OCI-LY7 (cell line): ENCODE measurements around the gene SLC38A9. TPM values are rescaled to one million over a fixed set of nuclear protein-coding genes. Genes with fewer than 3 reads are reported as not detected.

Experiments used
- BruUV-seq: library from RNA; stranded (reverse); fragments of 400-500 nt; replicated peaks from 2 replicates; lab custom pipeline; 2021; lab: Mats Ljungman, UMichigan
- CTCF ChIA-PET: fragments of 300-600 bp; sonication (Branson Sonifier 250); formaldehyde crosslinking; loops from one replicate; lab custom pipeline; 2022; ENCODE audit warnings: antibody characterized with exemption; ENCODE audit not compliant: unreplicated experiment; lab: Charles Lee
- POLR2A ChIA-PET: fragments of 300-600 bp; sonication (Branson Sonifier 250); formaldehyde crosslinking; loops from one replicate; lab custom pipeline; 2022; ENCODE audit warnings: antibody characterized with exemption; lab: Charles Lee
- DNase-seq: peaks from one replicate; pipeline ENCODE4 v3.0.0-alpha.2; 2015; ENCODE audit warnings: low spot score
- H2AFZ ChIP-seq: fragments of 200-600 bp; sonication (generic), shearing (Covaris generic); 2 replicates; pipeline ENCODE4 v1.6.1; 2014; ENCODE audit warnings: mild to moderate bottlenecking, antibody characterized with exemption, low read length, moderate library complexity
- H3K27ac ChIP-seq: fragments of 200-600 bp; sonication (generic); 2 replicates; pipeline ENCODE4 v1.5.1; 2014; ENCODE audit warnings: mixed run types, low read depth, mild to moderate bottlenecking, moderate library complexity, low read length, inconsistent platforms; ENCODE audit not compliant: poor library complexity, severe bottlenecking
- H3K36me3 ChIP-seq: fragments of 200-600 bp; sonication (generic); 2 replicates; pipeline ENCODE4 v1.6.1; 2014; ENCODE audit warnings: mild to moderate bottlenecking, antibody characterized with exemption, low read length, moderate library complexity, mixed read lengths; ENCODE audit not compliant: insufficient read depth
- H3K4me1 ChIP-seq: fragments of 200-600 bp; sonication (generic); 2 replicates; pipeline ENCODE4 v1.5.1; 2014; ENCODE audit warnings: mild to moderate bottlenecking, low read length; ENCODE audit not compliant: insufficient read depth, poor library complexity, severe bottlenecking
- H3K4me2 ChIP-seq: fragments of 200-600 bp; sonication (generic); 2 replicates; pipeline ENCODE4 v1.6.1; 2014; ENCODE audit warnings: mild to moderate bottlenecking, low read length
- H3K4me3 ChIP-seq: fragments of 200-600 bp; sonication (generic); 2 replicates; pipeline ENCODE4 v1.5.1; 2014; ENCODE audit warnings: mild to moderate bottlenecking, low read depth, low read length; ENCODE audit not compliant: poor library complexity, severe bottlenecking
- H3K79me2 ChIP-seq: fragments of 200-600 bp; sonication (generic); 2 replicates; pipeline ENCODE4 v1.6.1; 2016; ENCODE audit warnings: low read depth, mild to moderate bottlenecking, low read length, moderate library complexity, mixed read lengths; ENCODE audit not compliant: insufficient read depth
- H3K9me2 ChIP-seq: fragments of 200-600 bp; sonication (generic); 2 replicates; pipeline ENCODE4 v1.6.1; 2016; ENCODE audit warnings: mild to moderate bottlenecking, low read length, mixed read lengths; ENCODE audit not compliant: insufficient read depth
- H3K9me3 ChIP-seq: fragments of 200-600 bp; sonication (generic); 2 replicates; pipeline ENCODE4 v1.6.1; 2014; ENCODE audit warnings: mild to moderate bottlenecking, mixed run types, low read length, mixed read lengths
- H4K20me1 ChIP-seq: fragments of 200-600 bp; sonication (generic); 2 replicates; pipeline ENCODE4 v1.6.1; 2014; ENCODE audit warnings: mild to moderate bottlenecking, antibody characterized with exemption, low read length, moderate library complexity, mixed read lengths; ENCODE audit not compliant: insufficient read depth
- CTCF ChIP-seq: fragments of 200-600 bp; sonication (generic); conservative IDR thresholded peaks from 2 replicates; pipeline ENCODE4 v1.5.1; 2014; ENCODE audit warnings: mild to moderate bottlenecking, antibody characterized with exemption, low read length, moderate library complexity, mixed read lengths
- EZH2phosphoT487 ChIP-seq: fragments of 200-600 bp; sonication (generic); IDR thresholded peaks from 2 replicates; pipeline ENCODE4 v1.6.1; 2018; ENCODE audit warnings: low read depth, borderline replicate concordance, mild to moderate bottlenecking, mixed run types, antibody characterized with exemption, low read length, moderate library complexity, mixed read lengths
- intact Hi-C: fragments of 100-400 bp; cut with micrococcal nuclease; formaldehyde crosslinking; loops from one replicate; pipeline ENCODE4 v1.10.0; 2022; ENCODE audit not compliant: unreplicated experiment
- total RNA-seq, 2 experiments: library from RNA; depleted of rRNA in 1 of 2; stranded (reverse); fragments of >200 nt in 1 of 2; shearing (Covaris generic) in 1 of 2; gene quantifications; 2 replicates each; pipeline ENCODE4 v1.2.3, GENCODE V29; 2014 to 2022

Gene SLC38A9
- total RNA-seq, 2 experiments from 2014 or later = 20.1 to 27.7 TPM

GRCh38 chr5:55714749-55715148, 2.6 kb upstream of the SLC38A9 start:
- Histone ChIP-seq H3K79me2 (peaks cover 8% of the 10 kb centered on the region; the same call in 1 of the 2 replicates), H2AFZ (no peak overlapping the region), H3K36me3 (no peaks in the 10 kb centered on the region), H3K9me3 (0 out of 2 replicates have a peak, but pooled peaks cover 4% of the 10 kb centered on the region), H3K4me1 (peaks cover 22% of the 10 kb centered on the region), H3K27ac (no peak overlapping the region), H3K9me2 (no peaks in the 10 kb centered on the region), H3K4me3 (no peak overlapping the region), H4K20me1 (no peaks in the 10 kb centered on the region), H3K4me2 (no peak overlapping the region)
- intact Hi-C loops = no loop called here
- no peak for DNase-seq
- POLR2A ChIA-PET = no interaction called here
- BruUV-seq = no TSS peak
- CTCF ChIA-PET = no interaction called here
- TF ChIP-seq CTCF = no peak
- no peak for TF ChIP-seq EZH2phosphoT487

GRCh38 chr5:55714339-55714738, 2.2 kb upstream of the SLC38A9 start:
- Histone ChIP-seq H3K9me2 (no peaks in the 10 kb centered on the region), H4K20me1 (no peaks in the 10 kb centered on the region), H3K4me2 (no peak overlapping the region), H2AFZ (no peak overlapping the region), H3K79me2 (peaks cover 8% of the 10 kb centered on the region; the same call in 1 of the 2 replicates), H3K4me3 (no peak overlapping the region), H3K27ac (no peak overlapping the region), H3K36me3 (peaks cover under 1% of the 10 kb centered on the region; the same call in 1 of the 2 replicates), H3K4me1 (peaks cover 22% of the 10 kb centered on the region), H3K9me3 (0 out of 2 replicates have a peak, but pooled peaks cover 3% of the 10 kb centered on the region)
- CTCF ChIA-PET = no interaction called here
- POLR2A ChIA-PET = no interaction called here
- no peak for DNase-seq
- BruUV-seq = no TSS peak
- intact Hi-C loops = no loop called here
- no peak for TF ChIP-seq CTCF
- TF ChIP-seq EZH2phosphoT487 = no peak

GRCh38 chr5:55713871-55714270, 1.7 kb upstream of the SLC38A9 start:
- Histone ChIP-seq H4K20me1 (no peaks in the 10 kb centered on the region), H3K27ac (no peak overlapping the region), H3K4me2 (no peak overlapping the region), H3K9me2 (no peaks in the 10 kb centered on the region), H3K9me3 (no peaks in the 10 kb centered on the region), H3K36me3 (peaks cover 5% of the 10 kb centered on the region), H3K4me3 (no peak overlapping the region), H2AFZ (no peak overlapping the region), H3K79me2 (peaks cover 8% of the 10 kb centered on the region; the same call in 1 of the 2 replicates), H3K4me1 (peaks cover 22% of the 10 kb centered on the region)
- intact Hi-C loops = no loop called here
- no TSS peak for BruUV-seq
- POLR2A ChIA-PET = interaction anchor here (1.5 kb wide), 1 partner anchor 10 kb away, joined by 6 read pairs; no protein-coding TSS in a partner anchor
- TF ChIP-seq EZH2phosphoT487 = no peak
- TF ChIP-seq CTCF = no peak
- no peak for DNase-seq
- CTCF ChIA-PET = no interaction called here
